Keratinocyte (primary cell): ENCODE data around the gene ZNF544. TPM values are rescaled to one million over a fixed set of nuclear protein-coding genes. Genes with fewer than 3 reads are reported as not detected.

Experiments used
- DNase-seq: peaks from one replicate; pipeline ENCODE4 v3.0.0-alpha.2; 2011; ENCODE audit warnings: low read depth, missing footprints, low spot score
- FAIRE-seq: peaks from 2 replicates; lab custom pipeline; 2011; peaks lifted over from hg19 to GRCh38; lab: Jason Lieb, UNC
- H2AFZ ChIP-seq: 2 replicates; pipeline ENCODE4 v1.6.0; 2012; ENCODE audit warnings: low read length, control low read depth, inconsistent platforms; ENCODE audit not compliant: control insufficient read depth
- H3K27ac ChIP-seq: 2 replicates; pipeline ENCODE4 v1.5.1; 2011; ENCODE audit warnings: low read length; ENCODE audit not compliant: control insufficient read depth, insufficient read depth
- H3K27me3 ChIP-seq: 3 replicates; pipeline ENCODE4 v1.6.0; 2011; ENCODE audit warnings: low read length; ENCODE audit not compliant: control insufficient read depth, insufficient read depth; ENCODE audit errors: extremely low read depth
- H3K36me3 ChIP-seq, 2 experiments: 2 replicates in 1 of 2; 3 replicates in 1 of 2; pipeline ENCODE4 v1.5.1; 2011; ENCODE audit warnings: low read length in 2 of 2, mild to moderate bottlenecking in 1 of 2; ENCODE audit not compliant: control insufficient read depth in 2 of 2, insufficient read depth in 2 of 2; ENCODE audit errors: extremely low read depth in 1 of 2
- H3K4me1 ChIP-seq: 3 replicates; pipeline ENCODE4 v1.5.1; 2011; ENCODE audit warnings: low read length; ENCODE audit not compliant: control insufficient read depth, insufficient read depth; ENCODE audit errors: extremely low read depth
- H3K4me2 ChIP-seq: 3 replicates; pipeline ENCODE4 v1.6.0; 2011; ENCODE audit warnings: low read depth, low read length; ENCODE audit not compliant: control insufficient read depth, insufficient read depth; ENCODE audit errors: extremely low read depth
- H3K4me3 ChIP-seq, 3 experiments: fragments of 200-600 bp in 1 of 3; sonication (generic) in 1 of 3; 2 replicates in 2 of 3; 3 replicates in 1 of 3; pipeline ENCODE4 v1.5.1; 2011 to 2016; ENCODE audit warnings: low read length in 3 of 3, mild to moderate bottlenecking in 3 of 3, control low read depth in 2 of 3, inconsistent platforms in 1 of 3, low read depth in 1 of 3, mixed read lengths in 1 of 3, mixed run types in 1 of 3, moderate library complexity in 1 of 3; ENCODE audit not compliant: control insufficient read depth in 2 of 3, insufficient read depth in 2 of 3; ENCODE audit errors: extremely low read depth in 1 of 3
- H3K79me2 ChIP-seq: 2 replicates; pipeline ENCODE4 v1.6.0; 2012; ENCODE audit warnings: low read length; ENCODE audit not compliant: control insufficient read depth, insufficient read depth
- H3K9ac ChIP-seq: 3 replicates; pipeline ENCODE4 v1.6.0; 2011; ENCODE audit warnings: low read length; ENCODE audit not compliant: control insufficient read depth, insufficient read depth; ENCODE audit errors: extremely low read depth
- H3K9me1 ChIP-seq: 3 replicates; pipeline ENCODE4 v1.6.0; 2011; ENCODE audit warnings: low read length; ENCODE audit not compliant: control insufficient read depth, insufficient read depth; ENCODE audit errors: extremely low read depth
- H3K9me3 ChIP-seq: 2 replicates; pipeline ENCODE4 v1.5.1; 2012; ENCODE audit warnings: low read depth, low read length; ENCODE audit not compliant: control insufficient read depth
- H4K20me1 ChIP-seq: 3 replicates; pipeline ENCODE4 v1.6.0; 2011; ENCODE audit warnings: low read length; ENCODE audit not compliant: control insufficient read depth, insufficient read depth; ENCODE audit errors: extremely low read depth
- CTCF ChIP-seq, 3 experiments: IDR thresholded peaks in 1 of 3; conservative IDR thresholded peaks in 1 of 3; optimal IDR thresholded peaks in 1 of 3; 2 replicates in 2 of 3; 3 replicates in 1 of 3; pipeline versions ENCODE3 to v1.5.1; 2011; ENCODE audit warnings: low read length in 3 of 3, mild to moderate bottlenecking in 3 of 3, moderate library complexity in 2 of 3, control low read depth in 1 of 3, inconsistent platforms in 1 of 3; ENCODE audit not compliant: insufficient read depth in 2 of 3; ENCODE audit errors: extremely low read depth in 1 of 3
- EZH2 ChIP-seq: IDR thresholded peaks from one replicate; pipeline ENCODE4 v1.6.1; 2012; ENCODE audit warnings: inconsistent platforms, mild to moderate bottlenecking, low read length, moderate library complexity
- dilution Hi-C: fragments of 300-500 bp; cut with MboI; formaldehyde crosslinking; loops from one replicate; pipeline ENCODE4 v1.7.0; 2020; ENCODE audit warnings: low sequenced_read_pairs; ENCODE audit not compliant: extremely low pct_ligation_motif_present
- polyA plus RNA-seq, 5 experiments: library from polyadenylated mRNA; depleted of rRNA in 3 of 5; stranded (reverse) in 3 of 5; stranded (forward) in 1 of 5; unstranded in 1 of 5; fragments of >200 nt; gene quantifications; 1 replicate in 1 of 5; 2 replicates in 3 of 5; 3 replicates in 1 of 5; pipeline versions ENCODE4 v1.2.1 to v1.2.3, GENCODE V29; 2011 to 2012; ENCODE audit warnings: missing spikeins in 2 of 5, low read depth in 1 of 5, low replicate concordance in 1 of 5

Gene ZNF544
- polyA plus RNA-seq, 1 donor (not counting 4 experiments of a cell fraction or from before 2014, with no cell fraction given): 30.9 TPM

GRCh38 chr19:58213075-58213369 is 15.7 kb upstream of the ZNF544 start:
- H3K9ac ChIP-seq: no peak overlapping the region
- H3K9me3 ChIP-seq: peaks cover 69% of the 10 kb centered on the region
- H2AFZ ChIP-seq: no peak overlapping the region
- no peaks in the 10 kb centered on the region for H3K9me1 ChIP-seq
- no peak for FAIRE-seq
- H3K79me2 ChIP-seq: no peaks in the 10 kb centered on the region
- no peak overlapping the region for H3K4me2 ChIP-seq
- dilution Hi-C loops: no loop called here
- no peaks in the 10 kb centered on the region for H4K20me1 ChIP-seq
- TF ChIP-seq CTCF (optimal IDR thresholded peaks at IDR 0.05 in 1 of 3, IDR thresholded peaks at IDR 0.05 in 1 of 3, conservative IDR thresholded peaks at IDR 0.05 in 1 of 3; ENCODE audit: extremely low read depth in 1 of 3, insufficient read depth in 2 of 3, low read length in 3 of 3) (no peak), EZH2 (no peak)
- H3K27me3 ChIP-seq: no peaks in the 10 kb centered on the region
- no peaks in the 10 kb centered on the region for H3K4me1 ChIP-seq
- no peak overlapping the region for H3K4me3 ChIP-seq
- DNase-seq: no peak
- no peak overlapping the region for H3K27ac ChIP-seq
- H3K36me3 ChIP-seq: peaks cover 47 to 49% of the 10 kb centered on the region in 2 experiments

- no peaks in the 10 kb centered on the region for H3K4me1 ChIP-seq
- no peak overlapping the region for H3K9ac ChIP-seq
- no peak overlapping the region for H3K4me2 ChIP-seq
- dilution Hi-C loops: no loop called here
- H3K36me3 ChIP-seq: peaks cover 12 to 18% of the 10 kb centered on the region in 2 experiments
- no peaks in the 10 kb centered on the region for H4K20me1 ChIP-seq
- TF ChIP-seq CTCF (optimal IDR thresholded peaks at IDR 0.05 in 1 of 3, IDR thresholded peaks at IDR 0.05 in 1 of 3, conservative IDR thresholded peaks at IDR 0.05 in 1 of 3; ENCODE audit: extremely low read depth in 1 of 3, insufficient read depth in 2 of 3, low read length in 3 of 3) (no peak), EZH2 (no peak)
- peaks cover 42% of the 10 kb centered on the region for H3K9me3 ChIP-seq
- DNase-seq (no peak), FAIRE-seq (no peak)
- no peak overlapping the region for H2AFZ ChIP-seq
- no peak overlapping the region for H3K27ac ChIP-seq
- no peaks in the 10 kb centered on the region for H3K9me1 ChIP-seq
- no peak overlapping the region for H3K4me3 ChIP-seq
- H3K27me3 ChIP-seq: no peaks in the 10 kb centered on the region
- H3K79me2 ChIP-seq: no peaks in the 10 kb centered on the region
Observed at GRCh38 chr19:58217069-58217481, 11.6 kb upstream of the ZNF544 start.
